HepG2 (cell line): ENCODE measurements around the gene CYTH1. TPM values are rescaled to one million over a fixed set of nuclear protein-coding genes. Genes with fewer than 3 reads are reported as not detected.

Experiments
- BRD4 ChIP-seq: sonication (generic); formaldehyde crosslinking; IDR thresholded peaks from 2 replicates; pipeline ENCODE4 v1.4.0; 2020; ENCODE audit warnings: missing genetic modification reagents
- CBX1 ChIP-seq: IDR thresholded peaks from one replicate; pipeline ENCODE4 v1.6.1; 2016; ENCODE audit warnings: antibody characterized with exemption, low read depth
- CREM ChIP-seq, 2 experiments: sonication (generic) in 1 of 2; formaldehyde crosslinking in 1 of 2; IDR thresholded peaks; 2 replicates each; pipeline versions ENCODE4 v1.4.0 to v1.6.1; 2016 to 2020; ENCODE audit warnings: antibody characterized with exemption in 1 of 2, mild to moderate bottlenecking in 1 of 2, missing genetic modification reagents in 1 of 2
- ELF1 ChIP-seq: sonication (generic); formaldehyde crosslinking; IDR thresholded peaks from 2 replicates; pipeline ENCODE4 v1.4.0; 2020; ENCODE audit warnings: missing genetic modification reagents
- ETV5 ChIP-seq: IDR thresholded peaks from 2 replicates; pipeline ENCODE4 v1.6.1; 2018; ENCODE audit warnings: missing biosample characterization, missing genetic modification reagents, inconsistent platforms, borderline replicate concordance
- HDAC2 ChIP-seq: sonication (generic); formaldehyde crosslinking; IDR thresholded peaks from 2 replicates; pipeline ENCODE4 v1.4.0; 2020; ENCODE audit warnings: missing genetic modification reagents
- HNF4A ChIP-seq: sonication (generic); formaldehyde crosslinking; IDR thresholded peaks from 2 replicates; pipeline ENCODE4 v1.4.0; 2020; ENCODE audit warnings: missing genetic modification reagents
- HOMEZ ChIP-seq: IDR thresholded peaks from 2 replicates; pipeline ENCODE4 v1.6.1; 2016; ENCODE audit warnings: low read depth
- JUNB ChIP-seq: sonication (generic); formaldehyde crosslinking; IDR thresholded peaks from 2 replicates; pipeline ENCODE4 v1.8.0; 2022; ENCODE audit warnings: missing genetic modification reagents, mild to moderate bottlenecking, borderline replicate concordance
- KDM6A ChIP-seq: IDR thresholded peaks from 2 replicates; pipeline ENCODE4 v1.6.1; 2016; ENCODE audit warnings: low read depth
- MAX ChIP-seq: IDR thresholded peaks from 2 replicates; pipeline ENCODE4 v1.6.1; 2012; ENCODE audit warnings: inconsistent platforms
- NAIF1 ChIP-seq: sonication (generic); formaldehyde crosslinking; IDR thresholded peaks from 2 replicates; pipeline ENCODE4 v1.5.0; 2020; ENCODE audit warnings: mild to moderate bottlenecking, missing genetic modification reagents, borderline replicate concordance
- ONECUT2 ChIP-seq: sonication (generic); formaldehyde crosslinking; IDR thresholded peaks from 2 replicates; pipeline ENCODE4 v1.4.0; 2020; ENCODE audit warnings: missing genetic modification reagents
- SKI ChIP-seq: fragments of 450-650 bp; IDR thresholded peaks from one replicate; pipeline ENCODE4 v1.6.1; 2018; ENCODE audit warnings: mild to moderate bottlenecking; ENCODE audit not compliant: partially characterized antibody
- SOX13 ChIP-seq, 3 experiments: fragments of 450-650 bp in 1 of 3; sonication (generic) in 1 of 3; formaldehyde crosslinking in 1 of 3; IDR thresholded peaks in 2 of 3; conservative IDR thresholded peaks in 1 of 3; 2 replicates each; pipeline versions ENCODE4 v1.5.0 to v1.6.1; 2016 to 2020; ENCODE audit warnings: antibody characterized with exemption in 1 of 3, mild to moderate bottlenecking in 1 of 3, missing compliant biosample characterization in 1 of 3, missing genetic modification reagents in 1 of 3, moderate library complexity in 1 of 3
- TBX2 ChIP-seq: sonication (generic); formaldehyde crosslinking; IDR thresholded peaks from 2 replicates; pipeline ENCODE4 v1.5.0; 2020; ENCODE audit warnings: missing genetic modification reagents, mild to moderate bottlenecking, borderline replicate concordance
- TFAP4 ChIP-seq: sonication (generic); IDR thresholded peaks from 2 replicates; pipeline ENCODE4 v1.6.1; 2016; ENCODE audit warnings: low read depth, borderline replicate concordance
- XRCC5 ChIP-seq: fragments of 200-400 bp; formaldehyde crosslinking; optimal IDR thresholded peaks from 2 replicates; pipeline ENCODE3; 2017; ENCODE audit warnings: mild to moderate bottlenecking, low read length
- ZFP36 ChIP-seq: fragments of 150-350 bp; IDR thresholded peaks from 2 replicates; pipeline ENCODE4 v1.6.1; 2018; ENCODE audit warnings: borderline replicate concordance, low read length, low read depth; ENCODE audit not compliant: partially characterized antibody
- ZFY ChIP-seq: sonication (generic); formaldehyde crosslinking; IDR thresholded peaks from 2 replicates; pipeline ENCODE4 v1.4.0; 2020; ENCODE audit warnings: missing genetic modification reagents
- ZNF143 ChIP-seq: sonication (generic); formaldehyde crosslinking; IDR thresholded peaks from 2 replicates; pipeline ENCODE4 v1.4.0; 2020; ENCODE audit warnings: missing genetic modification reagents
- ZNF274 ChIP-seq: sonication (generic); formaldehyde crosslinking; IDR thresholded peaks from 2 replicates; pipeline ENCODE4 v1.5.1; 2020; ENCODE audit warnings: mild to moderate bottlenecking, missing genetic modification reagents
- ZNF350 ChIP-seq: sonication (generic); formaldehyde crosslinking; IDR thresholded peaks from 2 replicates; pipeline ENCODE4 v1.4.0; 2020; ENCODE audit warnings: mild to moderate bottlenecking, low read depth, missing genetic modification reagents, borderline replicate concordance
- ZNF501 ChIP-seq: sonication (generic); formaldehyde crosslinking; IDR thresholded peaks from 2 replicates; pipeline ENCODE4 v1.5.1; 2020; ENCODE audit warnings: mild to moderate bottlenecking, moderate library complexity, missing genetic modification reagents
- ZNF577 ChIP-seq: sonication (generic); formaldehyde crosslinking; IDR thresholded peaks from 2 replicates; pipeline ENCODE4 v1.4.0; 2020; ENCODE audit warnings: mild to moderate bottlenecking, low read depth, missing genetic modification reagents, borderline replicate concordance
- ZNF782 ChIP-seq: sonication (generic); formaldehyde crosslinking; IDR thresholded peaks from 2 replicates; pipeline ENCODE4 v1.4.0; 2020; ENCODE audit warnings: missing genetic modification reagents, mild to moderate bottlenecking, borderline replicate concordance
- ZNF879 ChIP-seq: sonication (generic); formaldehyde crosslinking; IDR thresholded peaks from 2 replicates; pipeline ENCODE4 v1.8.1; 2023; ENCODE audit warnings: missing genetic modification reagents
- ZSCAN20 ChIP-seq: sonication (generic); formaldehyde crosslinking; IDR thresholded peaks from 2 replicates; pipeline ENCODE4 v1.4.0; 2020; ENCODE audit warnings: missing genetic modification reagents, mild to moderate bottlenecking, borderline replicate concordance
- polyA plus RNA-seq, 8 experiments: library from polyadenylated mRNA; depleted of rRNA in 3 of 8; stranded (reverse) in 7 of 8; unstranded in 1 of 8; fragments of >200 nt; fragmentation: Illumina TruSeq in 4 of 8; extraction: Trizol in 4 of 8; gene quantifications; 2 replicates each; pipeline versions ENCODE4 v1.2.1 to v1.2.3, GENCODE V29; 2011 to 2016; ENCODE audit warnings: low read depth in 4 of 8, missing spikeins in 1 of 8, mixed read lengths in 1 of 8; ENCODE audit not compliant: insufficient read depth in 1 of 8
- total RNA-seq, 5 experiments: library from RNA; depleted of rRNA; stranded (reverse); fragments of >200 nt; fragmentation: Illumina TruSeq; extraction: Trizol; gene quantifications; 2 replicates each; pipeline ENCODE4 v1.2.3, GENCODE V29; 2016; ENCODE audit warnings: low read depth in 1 of 5

CYTH1 gene
- total and polyA plus RNA-seq, 2 of the 13 experiments (the other 11 are each of a cell fraction or from before 2014, with no cell fraction given), result 20.1 to 48.9 TPM

- TF ChIP-seq CBX1 (peak; percentile 56), ZNF274 (CRISPR knock-in tag) (0 out of 2 replicates have a peak, but pooled peaks have one; percentile 56), BRD4 (peak; percentile 55; the same call in 1 of the 2 replicates), TFAP4 (peak; percentile 97), ZFY (CRISPR knock-in tag) (0 out of 2 replicates have a peak, but pooled peaks have one; percentile 16), MAX (peak; percentile 71; the same call in 1 of the 2 replicates), ONECUT2 (peak; percentile 93), HDAC2 (CRISPR knock-in tag) (peak; percentile 95), ZNF577 (CRISPR knock-in tag) (no peak), KDM6A (CRISPR knock-in tag) (peak; percentile 61), ZNF501 (peak; percentile 80), ZNF350 (CRISPR knock-in tag) (peak; percentile 42; the same call in 1 of the 2 replicates), XRCC5 (peak; percentile 42), ZSCAN20 (CRISPR knock-in tag) (0 out of 2 replicates have a peak, but pooled peaks have one; percentile 26), ETV5 (CRISPR knock-in tag) (peak; percentile 59; the same call in 1 of the 2 replicates), TBX2 (peak; percentile 58; the same call in 1 of the 2 replicates), CREM (IDR thresholded peaks at IDR 0.05) (no peak; the same call in 1 of the 2 replicates), CREM (CRISPR knock-in tag; IDR thresholded peaks at IDR 0.05) (no peak), ZNF143 (CRISPR knock-in tag) (no peak), HOMEZ (peak; percentile 66; the same call in 1 of the 2 replicates), SOX13 (IDR thresholded peaks at IDR 0.05) (peak; percentile 54; the same call in 1 of the 2 replicates), SOX13 (CRISPR knock-in tag; conservative IDR thresholded peaks at IDR 0.05 in 1 of 2, IDR thresholded peaks at IDR 0.05 in 1 of 2) (peak; percentile 16 to 78; a peak in 2 of 4 replicates), ZFP36 (no peak), ZNF879 (CRISPR knock-in tag) (0 out of 2 replicates have a peak, but pooled peaks have one; percentile 32), NAIF1 (CRISPR knock-in tag) (peak; percentile 58; the same call in 1 of the 2 replicates), JUNB (CRISPR knock-in tag) (no peak), HNF4A (CRISPR knock-in tag) (peak; percentile 90), ELF1 (CRISPR knock-in tag) (peak; percentile 51; the same call in 1 of the 2 replicates), ZNF782 (CRISPR knock-in tag) (peak; percentile 57; the same call in 1 of the 2 replicates), SKI (peak; percentile 32)
Observed at GRCh38 chr17:78748730-78749317, 33.2 kb downstream of the CYTH1 start (continued).
